Measurements from ENCODE around the gene TMPRSS3.

GRCh38 chr21:42435401-42435800 lies 39.5 kb upstream of the TMPRSS3 start:
- TF ChIP-seq, protein P1, sequence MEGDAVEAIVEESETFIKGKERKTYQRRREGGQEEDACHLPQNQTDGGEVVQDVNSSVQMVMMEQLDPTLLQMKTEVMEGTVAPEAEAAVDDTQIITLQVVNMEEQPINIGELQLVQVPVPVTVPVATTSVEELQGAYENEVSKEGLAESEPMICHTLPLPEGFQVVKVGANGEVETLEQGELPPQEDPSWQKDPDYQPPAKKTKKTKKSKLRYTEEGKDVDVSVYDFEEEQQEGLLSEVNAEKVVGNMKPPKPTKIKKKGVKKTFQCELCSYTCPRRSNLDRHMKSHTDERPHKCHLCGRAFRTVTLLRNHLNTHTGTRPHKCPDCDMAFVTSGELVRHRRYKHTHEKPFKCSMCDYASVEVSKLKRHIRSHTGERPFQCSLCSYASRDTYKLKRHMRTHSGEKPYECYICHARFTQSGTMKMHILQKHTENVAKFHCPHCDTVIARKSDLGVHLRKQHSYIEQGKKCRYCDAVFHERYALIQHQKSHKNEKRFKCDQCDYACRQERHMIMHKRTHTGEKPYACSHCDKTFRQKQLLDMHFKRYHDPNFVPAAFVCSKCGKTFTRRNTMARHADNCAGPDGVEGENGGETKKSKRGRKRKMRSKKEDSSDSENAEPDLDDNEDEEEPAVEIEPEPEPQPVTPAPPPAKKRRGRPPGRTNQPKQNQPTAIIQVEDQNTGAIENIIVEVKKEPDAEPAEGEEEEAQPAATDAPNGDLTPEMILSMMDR (IDR thresholded peaks at IDR 0.05): no peak
- TF ChIP-seq EZH2 (IDR thresholded peaks at IDR 0.05) (no peak), EZH2phosphoT487 (IDR thresholded peaks at IDR 0.05) (no peak)

Data from neural progenitor cell (in vitro differentiated cells).